ENCODE data around the gene UBE2D2. TPM values are rescaled to one million over a fixed set of nuclear protein-coding genes. Genes with fewer than 3 reads are reported as not detected.
A peak's percentile ranks its signal among the peaks of the same experiment; 100 is the strongest.

The UBE2D2 gene
- total RNA-seq, 1 experiment from 2014 or later: 187 TPM

DNA sequence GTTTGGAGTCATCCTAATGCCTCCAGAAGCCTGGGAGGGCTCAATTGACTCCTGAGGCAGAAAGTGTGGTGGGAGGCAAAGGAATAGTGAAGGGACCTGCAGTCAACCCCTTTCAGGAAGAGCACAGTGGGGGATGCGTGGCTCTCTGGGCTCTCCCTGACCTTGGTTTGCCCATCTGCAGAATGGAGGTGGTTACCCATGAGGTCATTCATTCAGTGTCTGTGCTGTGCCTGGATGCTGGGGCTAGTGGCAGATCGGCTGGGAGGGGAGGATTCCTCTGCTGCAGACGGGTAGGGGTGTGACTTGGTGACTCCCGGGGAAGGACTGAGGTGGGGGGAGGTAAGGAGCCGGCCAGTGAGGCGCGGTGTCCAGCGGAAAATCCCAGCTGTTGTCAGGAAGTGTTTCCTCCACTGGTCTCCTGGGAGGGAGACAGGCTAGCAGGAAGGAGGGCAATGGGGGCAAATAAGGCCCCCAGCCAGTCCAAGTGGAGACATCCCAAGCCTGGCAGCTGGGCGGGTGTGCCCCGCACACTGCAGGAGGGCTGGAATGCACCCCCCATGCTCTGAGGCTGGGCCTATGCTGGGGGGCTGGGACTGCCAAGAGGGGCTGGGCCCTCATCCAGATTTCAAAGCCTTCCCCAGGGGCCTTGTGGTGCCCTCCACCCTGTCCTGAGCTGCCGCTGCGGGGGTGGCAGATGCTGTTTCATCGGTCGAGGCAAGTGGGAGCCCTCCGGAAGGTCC lies 98.0 kb downstream of the UBE2D2 start:
- CTCF ChIA-PET: interaction anchor here (1.1 to 2.8 kb wide), 5 partner anchors 9 to 106 kb away, joined by 3 to 18 read pairs (median 5); partner anchors contain the start of gene CXXC5
- H3K9me3 Mint-ChIP-seq (ENCODE audit: low read depth, unreplicated experiment): no peaks in the 10 kb centered on the region
- intact Hi-C loops (cut with micrococcal nuclease; ENCODE audit: unreplicated experiment): no loop called here
- H3K27ac Mint-ChIP-seq (ENCODE audit: unreplicated experiment): peak overlapping the region; percentile 90
- H3K4me1 Mint-ChIP-seq (ENCODE audit: low read depth, unreplicated experiment): peaks cover 88% of the 10 kb centered on the region
- DNase-seq: no peak
- no peak for TF ChIP-seq CTCF (IDR thresholded peaks at IDR 0.05; ENCODE audit: unreplicated experiment)
- BruUV-seq (replicated peaks): no TSS peak
- peak overlapping the region; percentile 60 for H3K4me3 Mint-ChIP-seq (ENCODE audit: low read depth, unreplicated experiment)
- peaks cover 45% of the 10 kb centered on the region for H3K36me3 Mint-ChIP-seq (ENCODE audit: insufficient read depth, unreplicated experiment)
- no peaks in the 10 kb centered on the region for H3K27me3 Mint-ChIP-seq (ENCODE audit: unreplicated experiment)

- H3K27me3 Mint-ChIP-seq (ENCODE audit: unreplicated experiment): no peaks in the 10 kb centered on the region
- H3K4me3 Mint-ChIP-seq (ENCODE audit: low read depth, unreplicated experiment): peak overlapping the region; percentile 60
- peak overlapping the region; percentile 82 for H3K27ac Mint-ChIP-seq (ENCODE audit: unreplicated experiment)
- H3K4me1 Mint-ChIP-seq (ENCODE audit: low read depth, unreplicated experiment): peaks cover 82% of the 10 kb centered on the region
- TF ChIP-seq CTCF (IDR thresholded peaks at IDR 0.05; ENCODE audit: unreplicated experiment): no peak
- no peaks in the 10 kb centered on the region for H3K9me3 Mint-ChIP-seq (ENCODE audit: low read depth, unreplicated experiment)
- peaks cover 45% of the 10 kb centered on the region for H3K36me3 Mint-ChIP-seq (ENCODE audit: insufficient read depth, unreplicated experiment)
- BruUV-seq (replicated peaks): no TSS peak
- CTCF ChIA-PET: interaction anchor here (1.0 to 2.8 kb wide), 8 partner anchors 8 to 106 kb away, joined by 3 to 24 read pairs (median 9); partner anchors contain the start of gene CXXC5
- no peak for DNase-seq
- intact Hi-C loops (cut with micrococcal nuclease; ENCODE audit: unreplicated experiment): no loop called here
Observed at GRCh38 chr5:139659695-139660101, 98.6 kb downstream of the UBE2D2 start.

GRCh38 chr5:139660105-139660922 lies 99.2 kb downstream of the UBE2D2 start:
- Mint-ChIP-seq H3K27ac (ENCODE audit: unreplicated experiment) (peak overlapping the region; percentile 82), H3K9me3 (ENCODE audit: low read depth, unreplicated experiment) (no peaks in the 10 kb centered on the region), H3K36me3 (ENCODE audit: insufficient read depth, unreplicated experiment) (peaks cover 45% of the 10 kb centered on the region), H3K27me3 (ENCODE audit: unreplicated experiment) (no peaks in the 10 kb centered on the region), H3K4me3 (ENCODE audit: low read depth, unreplicated experiment) (peak overlapping the region; percentile 60), H3K4me1 (ENCODE audit: low read depth, unreplicated experiment) (peaks cover 76% of the 10 kb centered on the region)
- CTCF ChIA-PET: interaction anchor here (0.5 to 2.1 kb wide), 14 partner anchors 8 to 118 kb away, joined by 3 to 24 read pairs (median 4); partner anchors contain the start of gene CXXC5
- BruUV-seq (replicated peaks): no TSS peak
- intact Hi-C loops (cut with micrococcal nuclease; ENCODE audit: unreplicated experiment): no loop called here
- peak; percentile 92 for DNase-seq
- TF ChIP-seq CTCF (IDR thresholded peaks at IDR 0.05; ENCODE audit: unreplicated experiment): no peak

DNA sequence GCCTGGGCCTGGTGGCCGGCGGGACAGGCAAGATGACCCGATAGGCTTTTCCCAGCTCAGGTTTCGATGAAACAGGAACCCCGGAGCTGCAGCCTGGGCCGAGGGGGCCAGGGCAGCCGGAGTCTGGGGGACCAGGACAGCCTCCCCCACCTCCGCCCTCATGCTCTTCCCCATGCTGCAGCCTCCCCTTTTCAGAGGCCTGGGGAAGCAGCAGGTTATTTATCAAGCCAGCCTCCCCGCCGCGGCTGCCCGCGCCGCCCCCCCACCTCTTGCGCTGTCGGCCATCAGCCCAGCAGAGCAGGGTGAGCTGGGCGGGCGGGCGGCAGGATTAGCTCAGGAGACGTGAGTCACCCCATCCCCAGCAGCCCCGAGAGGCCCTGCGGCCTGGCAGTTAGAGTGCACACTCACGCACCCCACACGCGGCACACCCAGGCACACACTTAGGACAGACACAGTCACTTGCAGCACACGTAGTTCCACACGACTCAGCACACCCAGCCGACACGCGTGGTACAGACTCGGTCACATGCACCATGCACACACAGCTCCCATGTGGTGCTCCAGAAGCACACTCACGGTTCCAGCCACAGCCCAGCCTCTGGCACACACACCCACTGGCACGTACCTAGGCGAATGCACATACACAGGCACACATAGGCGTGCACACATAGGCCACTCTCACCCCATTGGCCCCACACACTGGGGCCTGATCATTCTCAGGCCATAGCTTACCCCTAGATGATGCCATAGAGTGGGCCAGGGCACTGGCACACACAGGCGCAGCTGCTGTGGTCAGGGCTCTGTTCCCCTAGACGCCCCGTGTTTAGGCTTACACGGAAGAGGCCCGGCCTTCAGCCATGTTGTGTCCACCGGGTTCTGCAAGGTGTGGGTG lies 100.0 kb downstream of the UBE2D2 start:
- no peak for TF ChIP-seq CTCF (IDR thresholded peaks at IDR 0.05; ENCODE audit: unreplicated experiment)
- peak; percentile 92 for DNase-seq
- peaks cover 48% of the 10 kb centered on the region for H3K36me3 Mint-ChIP-seq (ENCODE audit: insufficient read depth, unreplicated experiment)
- H3K27me3 Mint-ChIP-seq (ENCODE audit: unreplicated experiment): no peaks in the 10 kb centered on the region
- peaks cover 68% of the 10 kb centered on the region for H3K4me1 Mint-ChIP-seq (ENCODE audit: low read depth, unreplicated experiment)
- peak overlapping the region; percentile 64 for H3K4me3 Mint-ChIP-seq (ENCODE audit: low read depth, unreplicated experiment)
- no peaks in the 10 kb centered on the region for H3K9me3 Mint-ChIP-seq (ENCODE audit: low read depth, unreplicated experiment)
- CTCF ChIA-PET: interaction anchor here (0.5 to 2.1 kb wide), 12 partner anchors 9 to 117 kb away, joined by 3 to 24 read pairs (median 6); partner anchors contain the start of gene CXXC5
- H3K27ac Mint-ChIP-seq (ENCODE audit: unreplicated experiment): peak overlapping the region; percentile 80
- no TSS peak for BruUV-seq (replicated peaks)
- intact Hi-C loops (cut with micrococcal nuclease; ENCODE audit: unreplicated experiment): no loop called here

All from Calu3 (cell line).